Erythroblast (primary cell): ENCODE data around the gene SCN9A.

Source experiments
- GATA1 ChIP-seq: IDR thresholded peaks from 2 replicates; pipeline ENCODE4 v1.6.1; 2011; ENCODE audit warnings: low read depth, mild to moderate bottlenecking, control low read depth, low read length, moderate library complexity
- POLR2A ChIP-seq: IDR thresholded peaks from 2 replicates; pipeline ENCODE4 v1.6.1; 2011; ENCODE audit warnings: mild to moderate bottlenecking, low read length

DNA sequence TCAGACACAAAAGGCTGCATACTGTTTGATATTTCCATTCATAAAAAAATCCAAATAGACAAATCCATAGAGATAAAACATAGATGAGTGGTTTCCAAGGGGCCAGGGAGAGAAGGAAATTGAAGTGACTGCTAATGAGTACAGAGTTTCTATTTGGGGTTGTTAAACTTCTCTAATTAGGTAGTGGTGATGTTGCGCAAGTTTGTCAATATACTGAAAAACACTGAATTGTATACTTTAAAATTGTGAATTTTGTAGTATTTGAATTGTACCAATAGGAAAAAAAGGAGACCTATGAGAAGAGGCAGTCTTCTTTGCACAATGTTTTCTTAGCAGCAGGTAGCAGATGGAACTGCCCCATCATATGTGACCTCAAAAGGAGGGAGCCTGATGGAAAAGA lies 71.1 kb downstream of the SCN9A start:
- TF ChIP-seq POLR2A (no peak), GATA1 (no peak)
